Measurements from ENCODE around the gene F7.
"Not testable (repeated sequence)": the region's sequence is repeated elsewhere in the genome, so short reads cannot be mapped to it uniquely, and the experiment has no call there.

Gene F7

GRCh38 chr13:113105921-113106452 lies 396 bp downstream of the F7 start:
- no peak for DNase-seq

GRCh38 chr13:113106711-113107351 lies 1.2 kb downstream of the F7 start:
- DNase-seq = no peak

- DNase-seq = not testable (repeated sequence)
Observed at GRCh38 chr13:113108521-113108920, 2.9 kb downstream of the F7 start.

- DNase-seq = no peak
Observed at GRCh38 chr13:113109151-113110047, 3.8 kb downstream of the F7 start.

GRCh38 chr13:113110048-113110851 lies 4.7 kb downstream of the F7 start:
- no peak for DNase-seq

GRCh38 chr13:113110852-113111315 lies 5.3 kb downstream of the F7 start:
- DNase-seq = no peak

- DNase-seq = not testable (repeated sequence)
Observed at GRCh38 chr13:113111821-113112220, 6.2 kb downstream of the F7 start.

- DNase-seq = not testable (repeated sequence)
Observed at GRCh38 chr13:113112475-113112874, 6.9 kb downstream of the F7 start.

- no peak for DNase-seq
Observed at GRCh38 chr13:113112893-113113845, 7.6 kb downstream of the F7 start.

- DNase-seq = no peak
Observed at GRCh38 chr13:113113846-113114271, 8.3 kb downstream of the F7 start.

- no peak for DNase-seq
Observed at GRCh38 chr13:113114511-113115362, 9.1 kb downstream of the F7 start.

GRCh38 chr13:113115363-113116205 lies 10.0 kb downstream of the F7 start:
- DNase-seq = no peak

GRCh38 chr13:113116206-113116800 lies 10.7 kb downstream of the F7 start:
- no peak for DNase-seq

- no peak for DNase-seq
Observed at GRCh38 chr13:113116871-113117271, 11.3 kb downstream of the F7 start.

- DNase-seq = no peak
Observed at GRCh38 chr13:113117335-113117872, 11.8 kb downstream of the F7 start.

- no peak for DNase-seq
Observed at GRCh38 chr13:113117911-113118260, 12.3 kb downstream of the F7 start.

GRCh38 chr13:113118261-113119021 lies 12.8 kb downstream of the F7 start:
- no peak for DNase-seq

GRCh38 chr13:113119166-113119821 lies 13.7 kb downstream of the F7 start:
- DNase-seq = no peak
